Cardiac muscle cell (in vitro differentiated cells and primary cell): ENCODE measurements around the gene GJC2. TPM values are rescaled to one million over a fixed set of nuclear protein-coding genes. Genes with fewer than 3 reads are reported as not detected.

ENCODE experiments used
- DNase-seq, 2 donors: peaks; one replicate each; pipeline versions ENCODE4 v3.0.0 to v3.0.0-alpha.2; 2010 to 2017; ENCODE audit warnings: low read depth in 1 of 2, low spot score in 1 of 2
- H3K27ac ChIP-seq: fragments of 200-600 bp; sonication (generic); 2 replicates; pipeline ENCODE4 v1.5.1; 2016
- H3K27me3 ChIP-seq: fragments of 200-600 bp; sonication (generic); 2 replicates; pipeline ENCODE4 v1.6.0; 2016; ENCODE audit warnings: control low read depth
- H3K36me3 ChIP-seq: fragments of 200-600 bp; sonication (generic); 2 replicates; pipeline ENCODE4 v1.5.1; 2016; ENCODE audit warnings: control low read depth
- H3K4me1 ChIP-seq: fragments of 200-600 bp; sonication (generic); 2 replicates; pipeline ENCODE4 v1.8.1; 2017; ENCODE audit warnings: low read depth, mild to moderate bottlenecking, mixed run types
- H3K4me3 ChIP-seq: fragments of 200-600 bp; sonication (generic); 2 replicates; pipeline ENCODE4 v1.5.1; 2016; ENCODE audit warnings: mild to moderate bottlenecking
- H3K9me3 ChIP-seq: fragments of 200-600 bp; sonication (generic); 2 replicates; pipeline ENCODE4 v1.5.1; 2017; ENCODE audit warnings: low read depth, mild to moderate bottlenecking, control low read depth
- polyA plus RNA-seq: library from polyadenylated mRNA; unstranded; fragments of >200 nt; fragmentation: Nextera tagmentation; extraction: Ambion mirVana; gene quantifications from 2 replicates; pipeline ENCODE4 v1.2.1, GENCODE V29; 2016
- total RNA-seq: library from RNA; depleted of rRNA; stranded (reverse); fragments of >200 nt; gene quantifications from 2 replicates; pipeline ENCODE4 v1.2.3, GENCODE V29; 2016
- TF ChIP-seq, protein P1 (sequence below): IDR thresholded peaks from 2 replicates; pipeline ENCODE4 v1.5.1; 2012; ENCODE audit warnings: low read depth, mild to moderate bottlenecking, low read length

GJC2 gene
- total and polyA plus RNA-seq, 2 experiments from 2014 or later: 0.13 to 0.51 TPM

- H3K4me3 ChIP-seq: no peak overlapping the region
- TF ChIP-seq, protein P1, sequence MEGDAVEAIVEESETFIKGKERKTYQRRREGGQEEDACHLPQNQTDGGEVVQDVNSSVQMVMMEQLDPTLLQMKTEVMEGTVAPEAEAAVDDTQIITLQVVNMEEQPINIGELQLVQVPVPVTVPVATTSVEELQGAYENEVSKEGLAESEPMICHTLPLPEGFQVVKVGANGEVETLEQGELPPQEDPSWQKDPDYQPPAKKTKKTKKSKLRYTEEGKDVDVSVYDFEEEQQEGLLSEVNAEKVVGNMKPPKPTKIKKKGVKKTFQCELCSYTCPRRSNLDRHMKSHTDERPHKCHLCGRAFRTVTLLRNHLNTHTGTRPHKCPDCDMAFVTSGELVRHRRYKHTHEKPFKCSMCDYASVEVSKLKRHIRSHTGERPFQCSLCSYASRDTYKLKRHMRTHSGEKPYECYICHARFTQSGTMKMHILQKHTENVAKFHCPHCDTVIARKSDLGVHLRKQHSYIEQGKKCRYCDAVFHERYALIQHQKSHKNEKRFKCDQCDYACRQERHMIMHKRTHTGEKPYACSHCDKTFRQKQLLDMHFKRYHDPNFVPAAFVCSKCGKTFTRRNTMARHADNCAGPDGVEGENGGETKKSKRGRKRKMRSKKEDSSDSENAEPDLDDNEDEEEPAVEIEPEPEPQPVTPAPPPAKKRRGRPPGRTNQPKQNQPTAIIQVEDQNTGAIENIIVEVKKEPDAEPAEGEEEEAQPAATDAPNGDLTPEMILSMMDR: no peak
- H3K36me3 ChIP-seq: no peaks in the 10 kb centered on the region
- H3K9me3 ChIP-seq: no peaks in the 10 kb centered on the region
- H3K27ac ChIP-seq: no peak overlapping the region
- DNase-seq: no peak
- no peaks in the 10 kb centered on the region for H3K27me3 ChIP-seq
- no peaks in the 10 kb centered on the region for H3K4me1 ChIP-seq
Measured at GRCh38 chr1:228118040-228118439, 31.7 kb upstream of the GJC2 start.

DNA sequence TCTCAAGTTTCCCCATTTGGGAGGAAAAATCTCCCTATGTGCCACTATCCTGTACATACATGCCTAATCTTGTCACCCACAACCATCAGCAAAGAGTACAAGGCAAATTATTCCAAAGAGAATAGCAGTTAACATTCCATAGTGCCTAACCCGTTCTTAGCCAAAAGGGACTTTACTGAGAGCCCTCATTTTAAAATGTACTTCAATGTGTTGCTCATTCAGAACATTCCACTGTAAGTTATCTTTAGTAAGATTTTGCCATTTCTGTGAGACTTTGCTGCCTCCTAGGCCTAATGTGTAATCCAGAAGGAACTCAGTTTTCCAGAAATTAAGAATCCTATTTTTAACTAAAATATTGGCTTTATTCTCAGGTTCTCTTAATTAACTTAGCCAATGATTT, 29.4 kb upstream of the GJC2 start:
- no peaks in the 10 kb centered on the region for H3K36me3 ChIP-seq
- no peak overlapping the region for H3K27ac ChIP-seq
- no peaks in the 10 kb centered on the region for H3K9me3 ChIP-seq
- DNase-seq: no peak
- TF ChIP-seq, protein P1: no peak
- no peak overlapping the region for H3K4me3 ChIP-seq
- peaks cover 6% of the 10 kb centered on the region for H3K4me1 ChIP-seq
- H3K27me3 ChIP-seq: no peaks in the 10 kb centered on the region

DNA sequence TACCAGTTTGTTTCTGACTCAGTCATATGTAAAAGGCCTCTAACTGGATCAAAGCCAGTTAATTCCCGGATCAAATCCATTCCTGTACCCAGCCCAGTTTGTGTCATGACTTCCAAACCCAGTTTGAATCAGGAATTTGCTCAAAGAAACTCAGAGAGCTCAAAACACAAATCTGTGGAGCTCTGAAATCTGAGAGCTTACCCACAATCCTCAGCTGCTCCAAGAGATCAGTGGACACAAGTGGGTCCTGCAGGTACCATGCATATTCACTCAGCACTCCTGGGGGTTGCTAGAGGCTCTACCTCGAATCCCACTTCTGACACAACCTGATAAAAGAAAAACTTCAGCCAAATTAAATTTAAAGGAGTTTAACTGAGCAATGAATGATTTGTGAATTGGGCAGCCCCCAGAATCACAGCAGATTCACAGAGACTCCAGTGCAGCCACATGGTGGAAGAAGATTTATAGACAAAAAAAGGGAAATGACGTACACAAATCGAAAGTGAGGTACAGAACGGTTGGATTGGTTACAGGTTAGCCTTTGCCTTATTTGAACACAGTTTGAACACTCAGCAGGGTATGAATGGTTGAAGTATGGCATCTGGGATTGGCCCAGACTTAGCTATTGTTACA, 28.8 kb upstream of the GJC2 start:
- Histone ChIP-seq H3K27ac (no peak overlapping the region), H3K36me3 (no peaks in the 10 kb centered on the region), H3K4me3 (no peak overlapping the region), H3K9me3 (no peaks in the 10 kb centered on the region), H3K27me3 (no peaks in the 10 kb centered on the region), H3K4me1 (peaks cover 6% of the 10 kb centered on the region)
- TF ChIP-seq, protein P1: no peak
- no peak for DNase-seq

DNA sequence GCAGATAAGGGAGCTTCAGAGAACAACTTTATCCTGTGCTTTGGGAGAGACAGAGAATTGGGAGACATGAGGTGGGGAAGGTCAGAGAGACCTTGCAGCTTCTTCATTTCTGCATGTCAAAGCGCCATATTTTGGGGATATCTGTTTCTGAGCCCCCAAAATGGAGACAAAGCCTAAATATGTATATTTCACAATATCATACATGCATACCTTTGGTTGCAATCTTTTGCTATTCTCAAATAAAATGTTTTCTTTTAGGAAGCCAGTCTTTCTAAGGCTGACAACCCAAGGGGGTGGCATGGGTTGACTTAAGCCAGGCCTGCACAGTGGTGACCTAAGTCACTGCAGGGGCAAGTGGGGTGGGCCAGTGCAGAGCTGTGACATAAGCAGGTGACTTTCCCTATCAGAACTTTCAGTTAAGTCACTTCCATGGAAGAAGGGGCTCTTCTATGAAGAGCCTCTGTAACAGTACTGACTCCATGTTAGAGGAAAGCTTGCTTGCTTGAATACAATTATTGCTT, 26.7 kb upstream of the GJC2 start:
- no peak overlapping the region for H3K27ac ChIP-seq
- no peaks in the 10 kb centered on the region for H3K36me3 ChIP-seq
- no peak for DNase-seq
- H3K9me3 ChIP-seq: no peaks in the 10 kb centered on the region
- H3K4me3 ChIP-seq: no peak overlapping the region
- no peaks in the 10 kb centered on the region for H3K27me3 ChIP-seq
- TF ChIP-seq, protein P1: no peak
- peaks cover 6% of the 10 kb centered on the region for H3K4me1 ChIP-seq

GRCh38 chr1:228123505-228123904, 26.2 kb upstream of the GJC2 start:
- peaks cover 6% of the 10 kb centered on the region for H3K4me1 ChIP-seq
- H3K27ac ChIP-seq: no peak overlapping the region
- no peaks in the 10 kb centered on the region for H3K9me3 ChIP-seq
- TF ChIP-seq, protein P1: no peak
- no peaks in the 10 kb centered on the region for H3K36me3 ChIP-seq
- H3K27me3 ChIP-seq: no peaks in the 10 kb centered on the region
- no peak overlapping the region for H3K4me3 ChIP-seq
- no peak for DNase-seq
